Cardiac muscle cell (in vitro differentiated cells and primary cell): Measurements from ENCODE around the gene ANAPC16. TPM values are rescaled to one million over a fixed set of nuclear protein-coding genes. Genes with fewer than 3 reads are reported as not detected.
A peak's percentile ranks its signal among the peaks of the same experiment; 100 is the strongest.

Experiments used
- DNase-seq, 2 donors: peaks; one replicate each; pipeline versions ENCODE4 v3.0.0 to v3.0.0-alpha.2; 2010 to 2017; ENCODE audit warnings: low read depth in 1 of 2, low spot score in 1 of 2
- H3K27ac ChIP-seq: fragments of 200-600 bp; sonication (generic); 2 replicates; pipeline ENCODE4 v1.5.1; 2016
- H3K27me3 ChIP-seq: fragments of 200-600 bp; sonication (generic); 2 replicates; pipeline ENCODE4 v1.6.0; 2016; ENCODE audit warnings: control low read depth
- H3K36me3 ChIP-seq: fragments of 200-600 bp; sonication (generic); 2 replicates; pipeline ENCODE4 v1.5.1; 2016; ENCODE audit warnings: control low read depth
- H3K4me1 ChIP-seq: fragments of 200-600 bp; sonication (generic); 2 replicates; pipeline ENCODE4 v1.8.1; 2017; ENCODE audit warnings: low read depth, mild to moderate bottlenecking, mixed run types
- H3K4me3 ChIP-seq: fragments of 200-600 bp; sonication (generic); 2 replicates; pipeline ENCODE4 v1.5.1; 2016; ENCODE audit warnings: mild to moderate bottlenecking
- H3K9me3 ChIP-seq: fragments of 200-600 bp; sonication (generic); 2 replicates; pipeline ENCODE4 v1.5.1; 2017; ENCODE audit warnings: low read depth, mild to moderate bottlenecking, control low read depth
- CTCF ChIP-seq: IDR thresholded peaks from 2 replicates; pipeline ENCODE4 v1.5.1; 2012; ENCODE audit warnings: low read depth, mild to moderate bottlenecking, low read length
- polyA plus RNA-seq: library from polyadenylated mRNA; unstranded; fragments of >200 nt; fragmentation: Nextera tagmentation; extraction: Ambion mirVana; gene quantifications from 2 replicates; pipeline ENCODE4 v1.2.1, GENCODE V29; 2016
- total RNA-seq: library from RNA; depleted of rRNA; stranded (reverse); fragments of >200 nt; gene quantifications from 2 replicates; pipeline ENCODE4 v1.2.3, GENCODE V29; 2016

ANAPC16 gene
- total and polyA plus RNA-seq, 2 experiments from 2014 or later = 92.2 to 283 TPM

- H3K4me3 ChIP-seq = no peak overlapping the region
- no peaks in the 10 kb centered on the region for H3K9me3 ChIP-seq
- H3K36me3 ChIP-seq = no peaks in the 10 kb centered on the region
- H3K27me3 ChIP-seq = no peaks in the 10 kb centered on the region
- H3K27ac ChIP-seq = no peak overlapping the region
- DNase-seq = no peak
- peaks cover 57% of the 10 kb centered on the region for H3K4me1 ChIP-seq
- TF ChIP-seq CTCF = no peak
Measured at GRCh38 chr10:72173262-72173618, 42.6 kb upstream of the ANAPC16 start.

GRCh38 chr10:72173619-72174296 lies 42.1 kb upstream of the ANAPC16 start:
- no peaks in the 10 kb centered on the region for H3K27me3 ChIP-seq
- no peaks in the 10 kb centered on the region for H3K36me3 ChIP-seq
- H3K4me3 ChIP-seq = no peak overlapping the region
- peak overlapping the region; percentile 37 for H3K27ac ChIP-seq
- no peak for TF ChIP-seq CTCF
- peaks cover 59% of the 10 kb centered on the region for H3K4me1 ChIP-seq
- DNase-seq = no peak
- no peaks in the 10 kb centered on the region for H3K9me3 ChIP-seq

- H3K9me3 ChIP-seq = no peaks in the 10 kb centered on the region
- TF ChIP-seq CTCF = no peak
- no peak for DNase-seq
- peak overlapping the region; percentile 37 for H3K27ac ChIP-seq
- H3K36me3 ChIP-seq = no peaks in the 10 kb centered on the region
- H3K27me3 ChIP-seq = no peaks in the 10 kb centered on the region
- no peak overlapping the region for H3K4me3 ChIP-seq
- H3K4me1 ChIP-seq = peaks cover 59% of the 10 kb centered on the region
Measured at GRCh38 chr10:72174297-72174662, 41.5 kb upstream of the ANAPC16 start.

- peak in 1 of 2 donors; percentile 30 for DNase-seq
- Histone ChIP-seq H3K27me3 (no peaks in the 10 kb centered on the region), H3K4me3 (no peak overlapping the region), H3K27ac (peak overlapping the region; percentile 82), H3K9me3 (no peaks in the 10 kb centered on the region), H3K36me3 (no peaks in the 10 kb centered on the region), H3K4me1 (peaks cover 53% of the 10 kb centered on the region)
- no peak for TF ChIP-seq CTCF
Measured at GRCh38 chr10:72175149-72175548, 40.7 kb upstream of the ANAPC16 start.

GRCh38 chr10:72176701-72177100 lies 39.1 kb upstream of the ANAPC16 start:
- Histone ChIP-seq H3K36me3 (no peaks in the 10 kb centered on the region), H3K27me3 (no peaks in the 10 kb centered on the region), H3K9me3 (no peaks in the 10 kb centered on the region), H3K27ac (peak overlapping the region; percentile 82), H3K4me1 (peaks cover 48% of the 10 kb centered on the region), H3K4me3 (no peak overlapping the region)
- no peak for TF ChIP-seq CTCF
- peak in 1 of 2 donors; percentile 51 for DNase-seq

GRCh38 chr10:72177454-72177853 lies 38.4 kb upstream of the ANAPC16 start:
- H3K4me3 ChIP-seq = no peak overlapping the region
- TF ChIP-seq CTCF = no peak
- H3K27ac ChIP-seq = peak overlapping the region; percentile 82
- no peak for DNase-seq
- peaks cover 48% of the 10 kb centered on the region for H3K4me1 ChIP-seq
- no peaks in the 10 kb centered on the region for H3K9me3 ChIP-seq
- no peaks in the 10 kb centered on the region for H3K36me3 ChIP-seq
- no peaks in the 10 kb centered on the region for H3K27me3 ChIP-seq
